DOHH2 (cell line): Measurements from ENCODE around the gene GMPR.

Experiments used
- H3F3A ChIP-seq: fragments of 200-600 bp; sonication (generic), shearing (Covaris generic); 2 replicates; pipeline ENCODE4 v1.6.0; 2016; ENCODE audit warnings: antibody characterized with exemption, mild to moderate bottlenecking; ENCODE audit not compliant: control insufficient read depth, insufficient read depth
- H3K27ac ChIP-seq: fragments of 200-600 bp; sonication (generic); 2 replicates; pipeline ENCODE4 v1.5.1; 2014; ENCODE audit warnings: low read depth, mild to moderate bottlenecking, low read length, moderate library complexity
- H3K27me3 ChIP-seq: fragments of 200-600 bp; sonication (generic); 2 replicates; pipeline ENCODE4 v1.6.1; 2014; ENCODE audit warnings: mild to moderate bottlenecking, low read length, mixed read lengths; ENCODE audit not compliant: control insufficient read depth
- H3K36me3 ChIP-seq: fragments of 200-600 bp; sonication (generic); 2 replicates; pipeline ENCODE4 v1.6.1; 2014; ENCODE audit warnings: mild to moderate bottlenecking, low read length, moderate library complexity, mixed read lengths; ENCODE audit not compliant: control insufficient read depth
- H3K4me1 ChIP-seq: fragments of 200-600 bp; sonication (generic); 2 replicates; pipeline ENCODE4 v1.6.1; 2014; ENCODE audit warnings: mild to moderate bottlenecking, low read length, mixed read lengths; ENCODE audit not compliant: control insufficient read depth
- H3K4me2 ChIP-seq: fragments of 200-600 bp; sonication (generic); 2 replicates; pipeline ENCODE4 v1.6.0; 2014; ENCODE audit warnings: mild to moderate bottlenecking, low read length, moderate library complexity
- H3K4me3 ChIP-seq: fragments of 200-600 bp; sonication (generic); 2 replicates; pipeline ENCODE4 v1.5.1; 2014; ENCODE audit warnings: mild to moderate bottlenecking, low read length, mixed read lengths
- H3K79me2 ChIP-seq: fragments of 200-600 bp; sonication (generic); 2 replicates; pipeline ENCODE4 v1.6.1; 2014; ENCODE audit warnings: mild to moderate bottlenecking, low read length, mixed read lengths; ENCODE audit not compliant: control insufficient read depth
- H3K9me2 ChIP-seq: fragments of 200-600 bp; sonication (generic); replicated peaks from 2 replicates; pipeline ENCODE4 v1.6.1; 2014; ENCODE audit warnings: mild to moderate bottlenecking, low read length, mixed read lengths; ENCODE audit not compliant: control insufficient read depth
- H3K9me3 ChIP-seq: fragments of 200-600 bp; sonication (generic); 2 replicates; pipeline ENCODE4 v1.6.1; 2014; ENCODE audit warnings: antibody characterized with exemption, low read length, mixed read lengths; ENCODE audit not compliant: control insufficient read depth, insufficient read depth
- H4K20me1 ChIP-seq: fragments of 200-600 bp; sonication (generic); 2 replicates; pipeline ENCODE4 v1.6.0; 2014; ENCODE audit warnings: low read depth, mild to moderate bottlenecking, antibody characterized with exemption, low read length, moderate library complexity; ENCODE audit not compliant: control insufficient read depth, insufficient read depth
- CTCF ChIP-seq: fragments of 200-600 bp; sonication (generic); IDR thresholded peaks from one replicate; pipeline ENCODE4 v1.5.1; 2014; ENCODE audit warnings: antibody characterized with exemption, mild to moderate bottlenecking, low read depth, low read length; ENCODE audit not compliant: poor library complexity, severe bottlenecking
- EZH2phosphoT487 ChIP-seq: fragments of 200-600 bp; sonication (generic); IDR thresholded peaks from 2 replicates; pipeline ENCODE4 v1.6.1; 2017; ENCODE audit warnings: borderline replicate concordance, mild to moderate bottlenecking, antibody characterized with exemption, low read length, moderate library complexity, mixed read lengths

Gene GMPR

GRCh38 chr6:16331384-16332174 lies 93.2 kb downstream of the GMPR start:
- peaks cover 3% of the 10 kb centered on the region; the same call in 1 of the 2 replicates for H3F3A ChIP-seq
- peak overlapping the region; percentile 55 for H3K4me3 ChIP-seq
- H3K79me2 ChIP-seq = no peaks in the 10 kb centered on the region
- H3K36me3 ChIP-seq = no peaks in the 10 kb centered on the region
- H4K20me1 ChIP-seq = no peaks in the 10 kb centered on the region
- H3K27me3 ChIP-seq = no peaks in the 10 kb centered on the region
- H3K9me2 ChIP-seq = no peaks in the 10 kb centered on the region
- H3K4me2 ChIP-seq = peak overlapping the region; percentile 80
- H3K4me1 ChIP-seq = peaks cover 23% of the 10 kb centered on the region
- TF ChIP-seq EZH2phosphoT487 (no peak), CTCF (peak; percentile 96)
- no peaks in the 10 kb centered on the region for H3K9me3 ChIP-seq
- peak overlapping the region; percentile 56 for H3K27ac ChIP-seq

- Histone ChIP-seq H3K27ac (peak overlapping the region; percentile 56), H3K36me3 (no peaks in the 10 kb centered on the region), H3K4me2 (peak overlapping the region; percentile 80), H3K27me3 (no peaks in the 10 kb centered on the region), H3K9me3 (no peaks in the 10 kb centered on the region), H4K20me1 (no peaks in the 10 kb centered on the region), H3K9me2 (no peaks in the 10 kb centered on the region), H3K4me1 (peaks cover 23% of the 10 kb centered on the region), H3F3A (peaks cover 3% of the 10 kb centered on the region; the same call in 1 of the 2 replicates), H3K79me2 (no peaks in the 10 kb centered on the region), H3K4me3 (peak overlapping the region; percentile 55)
- TF ChIP-seq EZH2phosphoT487 (no peak), CTCF (peak; percentile 90)
Measured at GRCh38 chr6:16332175-16332542, 93.8 kb downstream of the GMPR start.

- Histone ChIP-seq H4K20me1 (no peaks in the 10 kb centered on the region), H3K79me2 (no peaks in the 10 kb centered on the region), H3K36me3 (no peaks in the 10 kb centered on the region), H3K4me2 (no peak overlapping the region), H3K4me1 (peaks cover 25% of the 10 kb centered on the region), H3K9me2 (no peaks in the 10 kb centered on the region), H3F3A (peaks cover 3% of the 10 kb centered on the region; the same call in 1 of the 2 replicates), H3K9me3 (no peaks in the 10 kb centered on the region), H3K4me3 (no peak overlapping the region), H3K27ac (no peak overlapping the region), H3K27me3 (no peaks in the 10 kb centered on the region)
- TF ChIP-seq EZH2phosphoT487 = no peak
Measured at GRCh38 chr6:16333580-16333979, 95.2 kb downstream of the GMPR start.

- H4K20me1 ChIP-seq = no peaks in the 10 kb centered on the region
- H3K4me2 ChIP-seq = no peak overlapping the region
- H3K27ac ChIP-seq = no peak overlapping the region
- no peaks in the 10 kb centered on the region for H3K9me3 ChIP-seq
- H3K79me2 ChIP-seq = no peaks in the 10 kb centered on the region
- no peaks in the 10 kb centered on the region for H3K9me2 ChIP-seq
- H3K27me3 ChIP-seq = no peaks in the 10 kb centered on the region
- peaks cover 34% of the 10 kb centered on the region for H3K4me1 ChIP-seq
- TF ChIP-seq CTCF (no peak), EZH2phosphoT487 (no peak)
- H3K4me3 ChIP-seq = no peak overlapping the region
- peaks cover 3% of the 10 kb centered on the region; the same call in 1 of the 2 replicates for H3F3A ChIP-seq
- H3K36me3 ChIP-seq = no peaks in the 10 kb centered on the region
Measured at GRCh38 chr6:16334671-16335070, 96.3 kb downstream of the GMPR start.
